Measurements from ENCODE around the gene ST6GAL1. TPM values are rescaled to one million over a fixed set of nuclear protein-coding genes. Genes with fewer than 3 reads are reported as not detected.

The ST6GAL1 gene
- total and polyA plus RNA-seq, 2 of the 13 experiments (the other 11 are each of a cell fraction or from before 2014, with no cell fraction given), result 79.9 to 164 TPM

- TF ChIP-seq ZFP41 (CRISPR knock-in tag; IDR thresholded peaks at IDR 0.05; ENCODE audit: borderline replicate concordance) (no peak), ZNF652 (CRISPR knock-in tag; IDR thresholded peaks at IDR 0.05; ENCODE audit: borderline replicate concordance, low read depth) (no peak), ZNF775 (CRISPR knock-in tag; IDR thresholded peaks at IDR 0.05; ENCODE audit: borderline replicate concordance) (0 out of 2 replicates have a peak, but pooled peaks have one; percentile 26), KLF6 (CRISPR knock-in tag; IDR thresholded peaks at IDR 0.05) (peak; percentile 62; the same call in 1 of the 2 replicates), ATF2 (CRISPR knock-in tag; IDR thresholded peaks at IDR 0.05) (peak; percentile 72; the same call in 1 of the 2 replicates), JARID2 (CRISPR knock-in tag; IDR thresholded peaks at IDR 0.05; ENCODE audit: insufficient replicate concordance) (no peak), ASH2L (IDR thresholded peaks at IDR 0.05; ENCODE audit: insufficient read length, low read depth, low read length) (peak; percentile 90), RORA (CRISPR knock-in tag; IDR thresholded peaks at IDR 0.05) (no peak), KIAA2018 (CRISPR knock-in tag; IDR thresholded peaks at IDR 0.05; ENCODE audit: borderline replicate concordance) (no peak), ONECUT2 (CRISPR knock-in tag; IDR thresholded peaks at IDR 0.05) (peak; percentile 63; the same call in 1 of the 2 replicates), ZNF362 (CRISPR knock-in tag; IDR thresholded peaks at IDR 0.05; ENCODE audit: borderline replicate concordance) (no peak; the same call in 1 of the 2 replicates), CCAR2 (optimal IDR thresholded peaks at IDR 0.05; ENCODE audit: low read depth, low read length) (no peak), MYPOP (CRISPR knock-in tag; IDR thresholded peaks at IDR 0.05) (peak; percentile 57; the same call in 1 of the 2 replicates), EP300 (IDR thresholded peaks at IDR 0.05; ENCODE audit: low read depth in 2 of 2, low read length in 2 of 2) (peak; percentile 94 to 99), EP300 (CRISPR knock-in tag; IDR thresholded peaks at IDR 0.05; ENCODE audit: borderline replicate concordance) (peak; percentile 91)
Observed at GRCh38 chr3:187041362-187042307, 111.3 kb downstream of the ST6GAL1 start (continued).

Measured in HepG2 (cell line).